KMS-11 (cell line): ENCODE results near the gene TMEM106B.
"Not testable (repeated sequence)": the region's sequence is repeated elsewhere in the genome, so short reads cannot be mapped to it uniquely, and the experiment has no call there.

ENCODE experiments used
- H2AFZ ChIP-seq: fragments of 200-600 bp; sonication (generic); 2 replicates; pipeline ENCODE4 v1.6.1; 2016; ENCODE audit warnings: antibody characterized with exemption, mixed run types, low read depth
- H3K27ac ChIP-seq: fragments of 200-600 bp; sonication (generic); 2 replicates; pipeline ENCODE4 v1.6.1; 2016; ENCODE audit warnings: mild to moderate bottlenecking, mixed run types
- H3K27me3 ChIP-seq: fragments of 200-600 bp; sonication (generic); 2 replicates; pipeline ENCODE4 v1.6.1; 2017; ENCODE audit warnings: mild to moderate bottlenecking, low read depth, mixed run types, moderate library complexity; ENCODE audit not compliant: insufficient read depth
- H3K36me3 ChIP-seq: fragments of 200-600 bp; sonication (generic); 2 replicates; pipeline ENCODE4 v1.6.1; 2017; ENCODE audit warnings: mild to moderate bottlenecking, mixed run types; ENCODE audit not compliant: insufficient read depth
- H3K4me1 ChIP-seq: fragments of 200-600 bp; sonication (generic); 2 replicates; pipeline ENCODE4 v1.6.1; 2016; ENCODE audit warnings: mild to moderate bottlenecking, low read depth, mixed run types; ENCODE audit not compliant: poor library complexity, severe bottlenecking
- H3K4me2 ChIP-seq: fragments of 200-600 bp; sonication (generic); 2 replicates; pipeline ENCODE4 v1.7.0; 2016; ENCODE audit warnings: mild to moderate bottlenecking, mixed run types
- H3K4me3 ChIP-seq: fragments of 200-600 bp; sonication (generic); IDR thresholded peaks from 2 replicates; pipeline ENCODE4 v1.6.1; 2017; ENCODE audit warnings: low read depth, low read length, mixed read lengths; ENCODE audit not compliant: insufficient read depth
- H3K79me2 ChIP-seq: fragments of 200-600 bp; sonication (generic); 2 replicates; pipeline ENCODE4 v1.6.1; 2016; ENCODE audit warnings: low read depth, mixed run types; ENCODE audit not compliant: insufficient read depth
- H3K9ac ChIP-seq: fragments of 200-600 bp; sonication (generic); 2 replicates; pipeline ENCODE4 v1.6.1; 2016; ENCODE audit warnings: mild to moderate bottlenecking, mixed run types
- H4K20me1 ChIP-seq: fragments of 200-600 bp; sonication (generic); 2 replicates; pipeline ENCODE4 v1.6.1; 2016; ENCODE audit warnings: mild to moderate bottlenecking, mixed run types; ENCODE audit not compliant: insufficient read depth
- CTCF ChIP-seq: fragments of 200-600 bp; sonication (generic); conservative IDR thresholded peaks from 2 replicates; pipeline ENCODE4 v1.6.1; 2017; ENCODE audit warnings: low read depth, mild to moderate bottlenecking, antibody characterized with exemption, low read length, moderate library complexity, mixed read lengths

The TMEM106B gene

GRCh38 chr7:12222889-12223579, 11.9 kb downstream of the TMEM106B start:
- no peak overlapping the region for H2AFZ ChIP-seq
- H3K27me3 ChIP-seq: no peaks in the 10 kb centered on the region
- H3K36me3 ChIP-seq: no peaks in the 10 kb centered on the region
- no peak overlapping the region for H3K4me2 ChIP-seq
- no peak overlapping the region for H3K9ac ChIP-seq
- no peak overlapping the region for H3K4me3 ChIP-seq
- H4K20me1 ChIP-seq: no peaks in the 10 kb centered on the region
- H3K4me1 ChIP-seq: no peaks in the 10 kb centered on the region
- H3K79me2 ChIP-seq: no peaks in the 10 kb centered on the region
- H3K27ac ChIP-seq: no peak overlapping the region
- TF ChIP-seq CTCF: no peak

- not testable (repeated sequence) for H3K36me3 ChIP-seq, H3K79me2 ChIP-seq, H3K4me2 ChIP-seq, H3K9ac ChIP-seq, H3K27me3 ChIP-seq, H3K4me3 ChIP-seq, H3K4me1 ChIP-seq, H3K27ac ChIP-seq, H4K20me1 ChIP-seq, H2AFZ ChIP-seq
Observed at GRCh38 chr7:12225017-12225416, 13.9 kb downstream of the TMEM106B start.

GRCh38 chr7:12226756-12227155, 15.7 kb downstream of the TMEM106B start:
- no peak overlapping the region for H3K27ac ChIP-seq
- no peak overlapping the region for H3K4me3 ChIP-seq
- H3K36me3 ChIP-seq: no peaks in the 10 kb centered on the region
- H3K27me3 ChIP-seq: no peaks in the 10 kb centered on the region
- H3K9ac ChIP-seq: no peak overlapping the region
- no peaks in the 10 kb centered on the region for H3K79me2 ChIP-seq
- no peak for TF ChIP-seq CTCF
- H2AFZ ChIP-seq: no peak overlapping the region
- H4K20me1 ChIP-seq: no peaks in the 10 kb centered on the region
- H3K4me2 ChIP-seq: no peak overlapping the region
- no peaks in the 10 kb centered on the region for H3K4me1 ChIP-seq

GRCh38 chr7:12228024-12228423, 16.9 kb downstream of the TMEM106B start:
- no peak overlapping the region for H3K4me2 ChIP-seq
- no peaks in the 10 kb centered on the region for H4K20me1 ChIP-seq
- H3K4me3 ChIP-seq: no peak overlapping the region
- no peaks in the 10 kb centered on the region for H3K79me2 ChIP-seq
- no peak overlapping the region for H3K27ac ChIP-seq
- H3K4me1 ChIP-seq: no peaks in the 10 kb centered on the region
- H3K9ac ChIP-seq: no peak overlapping the region
- no peak overlapping the region for H2AFZ ChIP-seq
- no peaks in the 10 kb centered on the region for H3K27me3 ChIP-seq
- no peak for TF ChIP-seq CTCF
- no peaks in the 10 kb centered on the region for H3K36me3 ChIP-seq

GRCh38 chr7:12229046-12229445, 18.0 kb downstream of the TMEM106B start:
- H3K27me3 ChIP-seq: no peaks in the 10 kb centered on the region
- H3K36me3 ChIP-seq: no peaks in the 10 kb centered on the region
- H3K4me3 ChIP-seq: no peak overlapping the region
- no peaks in the 10 kb centered on the region for H3K79me2 ChIP-seq
- H4K20me1 ChIP-seq: no peaks in the 10 kb centered on the region
- no peak overlapping the region for H3K4me2 ChIP-seq
- H2AFZ ChIP-seq: no peak overlapping the region
- H3K9ac ChIP-seq: no peak overlapping the region
- H3K27ac ChIP-seq: no peak overlapping the region
- H3K4me1 ChIP-seq: no peaks in the 10 kb centered on the region
- TF ChIP-seq CTCF: no peak
